Cardiac fibroblast (primary cell): ENCODE data around the gene SLC48A1.

Experiments
- DNase-seq, 2 donors: peaks; one replicate each; pipeline versions ENCODE4 v3.0.0 to v3.0.0-alpha.2; 2010; ENCODE audit warnings: low read depth in 2 of 2
- H3K4me3 ChIP-seq, 2 donors: replicated peaks in 1 of 2; 1 replicate in 1 of 2; 2 replicates in 1 of 2; pipeline ENCODE4 v1.5.1; 2011; ENCODE audit warnings: low read depth in 2 of 2, low read length in 2 of 2, mild to moderate bottlenecking in 2 of 2, moderate library complexity in 1 of 2
- TF ChIP-seq, protein P1 (sequence below): IDR thresholded peaks from one replicate; pipeline ENCODE4 v1.5.1; 2011; ENCODE audit warnings: low read depth, mild to moderate bottlenecking, low read length, inconsistent platforms

Gene SLC48A1

DNA sequence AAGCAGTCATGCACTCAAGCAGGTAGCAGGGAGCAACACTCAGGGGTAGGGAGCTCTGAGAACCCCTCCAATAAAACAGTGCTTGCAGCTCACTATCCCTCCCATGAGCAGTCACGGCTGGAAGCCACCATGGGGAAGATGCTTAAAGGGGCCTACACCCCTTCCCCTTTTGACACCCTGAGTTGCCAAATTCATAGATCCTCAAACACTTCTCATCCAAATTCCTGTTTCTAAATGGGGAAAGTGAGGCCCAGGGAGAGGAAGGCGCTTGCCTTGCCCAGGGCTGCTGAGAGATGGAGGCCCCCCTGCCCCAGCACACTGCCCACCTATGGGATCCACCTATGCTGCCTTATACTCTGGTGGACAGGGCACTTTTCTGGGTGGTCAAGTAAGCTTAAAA, 40.5 kb upstream of the SLC48A1 start:
- DNase-seq: no peak
- no peak overlapping the region for H3K4me3 ChIP-seq
- TF ChIP-seq, protein P1, sequence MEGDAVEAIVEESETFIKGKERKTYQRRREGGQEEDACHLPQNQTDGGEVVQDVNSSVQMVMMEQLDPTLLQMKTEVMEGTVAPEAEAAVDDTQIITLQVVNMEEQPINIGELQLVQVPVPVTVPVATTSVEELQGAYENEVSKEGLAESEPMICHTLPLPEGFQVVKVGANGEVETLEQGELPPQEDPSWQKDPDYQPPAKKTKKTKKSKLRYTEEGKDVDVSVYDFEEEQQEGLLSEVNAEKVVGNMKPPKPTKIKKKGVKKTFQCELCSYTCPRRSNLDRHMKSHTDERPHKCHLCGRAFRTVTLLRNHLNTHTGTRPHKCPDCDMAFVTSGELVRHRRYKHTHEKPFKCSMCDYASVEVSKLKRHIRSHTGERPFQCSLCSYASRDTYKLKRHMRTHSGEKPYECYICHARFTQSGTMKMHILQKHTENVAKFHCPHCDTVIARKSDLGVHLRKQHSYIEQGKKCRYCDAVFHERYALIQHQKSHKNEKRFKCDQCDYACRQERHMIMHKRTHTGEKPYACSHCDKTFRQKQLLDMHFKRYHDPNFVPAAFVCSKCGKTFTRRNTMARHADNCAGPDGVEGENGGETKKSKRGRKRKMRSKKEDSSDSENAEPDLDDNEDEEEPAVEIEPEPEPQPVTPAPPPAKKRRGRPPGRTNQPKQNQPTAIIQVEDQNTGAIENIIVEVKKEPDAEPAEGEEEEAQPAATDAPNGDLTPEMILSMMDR: no peak

DNA sequence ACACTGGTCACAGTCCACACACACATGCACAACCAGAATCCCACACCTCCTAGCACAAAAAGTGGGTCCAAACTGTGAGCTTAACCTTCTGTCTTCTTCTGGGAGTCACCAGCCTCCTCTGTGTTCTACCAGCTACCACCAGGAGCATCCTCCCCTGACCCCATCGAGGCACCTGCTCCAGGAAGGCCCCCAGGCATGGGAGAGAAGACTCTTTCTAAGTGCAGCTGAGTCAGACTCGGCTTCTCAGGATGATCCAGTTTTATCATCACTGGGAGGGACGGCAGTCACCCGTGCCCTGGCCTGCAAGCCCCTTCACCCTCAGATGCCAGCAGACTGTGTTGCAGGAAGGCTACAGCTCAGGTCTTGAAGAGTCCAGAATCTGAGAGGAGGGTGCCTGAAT, 39.9 kb upstream of the SLC48A1 start:
- H3K4me3 ChIP-seq: no peak overlapping the region

DNA sequence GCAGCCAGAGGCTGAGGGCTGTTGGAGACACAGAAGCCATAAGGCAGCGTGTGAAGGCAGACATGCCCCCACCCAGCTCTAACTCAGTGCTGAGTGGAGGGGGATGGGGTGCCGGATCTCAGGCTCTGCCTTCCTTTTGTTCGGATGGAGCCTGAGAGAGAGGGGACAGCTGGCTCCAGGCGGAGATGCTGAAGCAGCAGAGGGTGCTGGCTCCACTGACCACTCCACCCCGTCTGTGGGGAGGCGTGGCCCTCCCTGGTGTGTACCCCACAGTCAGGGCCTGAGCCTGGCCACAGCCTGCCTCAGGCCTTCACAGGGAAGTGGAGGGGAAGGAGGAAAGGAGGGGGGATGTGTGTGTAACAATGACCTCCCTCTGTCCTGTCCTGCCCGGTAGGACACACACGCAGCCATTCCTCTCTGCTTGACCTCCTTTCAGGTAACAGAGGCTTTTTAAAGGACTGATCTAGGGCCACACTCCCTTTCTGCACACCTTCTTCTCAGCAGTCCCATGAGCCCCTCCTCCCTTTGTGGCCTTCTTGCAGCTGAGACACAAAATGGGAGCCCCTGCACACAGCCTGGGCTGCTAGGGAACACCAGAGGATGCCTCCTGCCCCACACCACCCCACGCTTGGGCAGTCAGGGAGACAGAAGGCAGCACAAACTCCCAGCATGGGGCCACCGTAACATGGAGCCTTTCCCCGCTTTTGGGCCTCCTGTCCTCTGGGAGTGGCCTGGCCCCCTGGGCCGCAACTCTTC, 38.1 kb upstream of the SLC48A1 start:
- H3K4me3 ChIP-seq: no peak overlapping the region
- no peak for DNase-seq

More for the DNA sequence above, 39.9 kb upstream of the SLC48A1 start:
- TF ChIP-seq, protein P1: no peak
- DNase-seq: no peak

DNA sequence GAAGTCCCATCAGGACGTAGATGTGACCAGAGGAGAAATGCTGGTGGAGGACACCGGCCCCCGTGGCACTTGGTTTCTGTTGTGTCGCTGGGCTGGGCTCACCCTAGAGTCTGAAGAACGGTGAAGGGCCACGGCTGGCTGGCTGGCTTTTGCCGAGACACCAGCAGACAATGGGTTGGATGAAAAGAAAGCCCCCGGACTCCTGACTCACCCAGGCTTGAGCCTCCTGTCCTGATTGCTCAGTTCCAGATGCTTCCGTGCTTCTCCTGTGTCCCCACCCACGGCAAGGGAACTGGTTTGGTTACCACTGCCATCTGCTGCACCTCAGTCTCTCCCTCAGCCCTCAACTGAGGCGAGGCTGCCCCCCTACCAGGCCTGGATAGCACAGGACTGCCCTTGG, 37.4 kb upstream of the SLC48A1 start:
- peak in 1 of 2 donors; percentile 39 for DNase-seq
- H3K4me3 ChIP-seq: no peak overlapping the region
- TF ChIP-seq, protein P1: no peak

More for the DNA sequence above, 38.1 kb upstream of the SLC48A1 start:
- TF ChIP-seq, protein P1: no peak

DNA sequence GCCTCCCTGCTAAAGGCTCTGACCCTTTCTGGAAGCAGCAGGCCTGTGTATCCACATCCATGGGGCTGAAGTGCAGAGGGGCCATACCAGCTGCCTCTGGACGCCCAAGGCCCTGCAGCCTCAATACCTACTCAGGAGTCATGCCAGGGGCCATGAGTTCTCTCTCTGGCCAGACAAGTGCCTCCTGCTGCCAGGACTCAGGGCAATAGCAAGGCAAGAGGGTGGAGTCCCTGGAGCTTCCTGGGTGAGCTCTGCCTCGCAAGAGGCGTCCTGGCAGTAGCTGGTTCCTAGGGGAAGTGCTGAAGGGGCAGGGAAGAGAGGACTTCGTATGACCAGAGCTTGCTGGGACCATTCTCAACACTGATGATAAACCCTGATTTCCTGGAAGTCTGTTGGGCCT, 36.8 kb upstream of the SLC48A1 start:
- no peak overlapping the region for H3K4me3 ChIP-seq
- TF ChIP-seq, protein P1: no peak
- no peak for DNase-seq

DNA sequence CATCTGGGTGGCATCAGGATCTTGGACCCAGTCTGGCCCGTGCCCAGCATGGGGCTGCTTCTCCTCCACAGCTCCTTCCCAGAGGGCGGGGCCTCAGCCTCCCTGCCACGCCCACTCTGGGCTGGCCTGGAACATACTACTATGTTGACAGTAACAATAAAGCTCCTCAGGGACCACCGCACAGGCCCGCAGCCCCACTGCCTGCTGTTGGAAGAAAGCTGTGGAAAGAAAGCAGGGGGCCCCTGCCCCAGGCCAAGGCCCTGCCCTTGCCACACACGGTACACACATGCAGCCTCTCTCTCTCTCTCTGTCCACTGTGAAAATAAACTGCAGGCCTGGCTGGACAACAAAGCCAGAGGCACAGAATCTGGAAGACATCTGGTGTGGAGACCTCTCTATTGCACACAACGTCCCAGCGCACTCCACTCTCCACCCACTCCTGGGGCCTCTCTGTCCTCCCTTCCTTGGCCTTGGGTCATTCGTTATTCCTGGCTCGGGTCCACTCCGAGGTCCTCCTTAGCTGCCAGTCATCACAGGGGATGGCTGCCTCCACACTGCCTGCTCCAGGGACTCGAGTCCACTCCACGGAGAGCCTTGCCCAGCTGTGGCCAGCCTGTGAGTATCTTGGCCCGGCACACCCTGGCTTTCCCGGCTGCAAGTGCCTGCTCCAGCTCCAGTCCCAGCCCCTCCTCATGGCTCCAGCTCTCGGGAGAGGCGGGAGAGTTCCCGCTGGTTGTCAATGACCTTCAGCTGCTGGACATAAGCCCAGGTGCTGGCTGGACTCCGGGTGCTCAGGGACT, 36.0 kb upstream of the SLC48A1 start:
- TF ChIP-seq, protein P1: no peak
- DNase-seq: peak; percentile 75 to 91
- H3K4me3 ChIP-seq: no peak overlapping the region
